ENCODE measurements around the gene FARSB. TPM values are rescaled to one million over a fixed set of nuclear protein-coding genes. Genes with fewer than 3 reads are reported as not detected.

Gene FARSB
- total RNA-seq, 1 experiment from 2014 or later = 50.7 TPM

- Histone ChIP-seq H3K36me3 (ENCODE audit: control insufficient read depth in 1 of 2, insufficient read depth in 2 of 2, low read length in 2 of 2) (no peaks in the 10 kb centered on the region), H3K4me3 (replicated peaks in 1 of 2; ENCODE audit: low read depth in 1 of 2, low read length in 2 of 2) (peak overlapping the region; percentile 88 to 96), H4K20me1 (ENCODE audit: insufficient read depth) (no peaks in the 10 kb centered on the region), H3K27me3 (ENCODE audit: insufficient read depth, low read length) (no peaks in the 10 kb centered on the region), H3K79me2 (ENCODE audit: insufficient read depth, low read length) (peaks cover 49% of the 10 kb centered on the region), H3K4me2 (ENCODE audit: low read length) (peak overlapping the region; percentile 90), H3K9ac (ENCODE audit: low read length) (peak overlapping the region; percentile 90), H2AFZ (ENCODE audit: low read depth, low read length, poor library complexity, severe bottlenecking) (no peak overlapping the region), H3K9me3 (ENCODE audit: control insufficient read depth in 1 of 2, insufficient read depth in 1 of 2, low read depth in 1 of 2, low read length in 2 of 2) (no peaks in the 10 kb centered on the region), H3K4me1 (ENCODE audit: control insufficient read depth in 1 of 2, insufficient read depth in 2 of 2, low read length in 2 of 2) (peaks cover 0 to 22% of the 10 kb centered on the region in 2 experiments; a peak in 2 of 4 replicates), H3K27ac (ENCODE audit: low read depth, low read length) (peak overlapping the region; percentile 67; the same call in 1 of the 2 replicates), H3K9me2 (ENCODE audit: insufficient read depth) (no peaks in the 10 kb centered on the region)
- ChIA-PET CTCF (interaction anchor here (1.0 kb wide), 1 partner anchor 339 kb away, joined by 3 read pairs; no protein-coding TSS in a partner anchor), RAD21 (ENCODE audit: low non-redundant PET in 1 of 2, low total read pairs in 2 of 2, uncharacterized antibody in 2 of 2, unreplicated experiment in 2 of 2) (no interaction called here), POLR2A (no interaction called here)
- ATAC-seq (peak; percentile 53), DNase-seq (ENCODE audit: low read depth, low spot score) (no peak)
- TF ChIP-seq CBX3 (IDR thresholded peaks at IDR 0.05; ENCODE audit: low read depth) (0 out of 2 replicates have a peak, but pooled peaks have one; percentile 53), CTCF (IDR thresholded peaks at IDR 0.05 in 2 of 3, conservative IDR thresholded peaks at IDR 0.05 in 1 of 3; ENCODE audit: borderline replicate concordance in 1 of 3, insufficient read depth in 1 of 3, low read depth in 2 of 3, low read length in 2 of 3) (no peak), REST (IDR thresholded peaks at IDR 0.05; ENCODE audit: low read depth) (no peak), MAX (IDR thresholded peaks at IDR 0.05) (0 out of 2 replicates have a peak, but pooled peaks have one; percentile 22), SIN3A (IDR thresholded peaks at IDR 0.05; ENCODE audit: low read depth) (no peak), EZH2 (IDR thresholded peaks at IDR 0.05) (no peak), ZFX (IDR thresholded peaks at IDR 0.05) (no peak)
- BruUV-seq (replicated peaks) = TSS peak; percentile 93
- intact Hi-C loops (cut with micrococcal nuclease) = no loop called here
Measured at GRCh38 chr2:222656526-222657446, 894 bp upstream of the FARSB start.
